KG1 (cell line): ENCODE measurements around the gene ATP6V0B.
A peak's percentile ranks its signal among the peaks of the same experiment; 100 is the strongest.

Experiments used
- DNase-seq: peaks from one replicate; lab custom pipeline; 2025; lab: John Stamatoyannopoulos, UW

ATP6V0B gene

GRCh38 chr1:43974443-43975248 is at the start of gene ATP6V0B:
Gene ATP6V0B, plus strand, starts transcription at chr1:43974960. Its CDS starts 81 bp downstream, at chr1:43975041.
- DNase-seq: peak; percentile 91

- DNase-seq: no peak
Measured at GRCh38 chr1:43925846-43926245, 48.9 kb upstream of the ATP6V0B start.

- no peak for DNase-seq
Measured at GRCh38 chr1:43930168-43930948, 44.4 kb upstream of the ATP6V0B start.

- no peak for DNase-seq
Measured at GRCh38 chr1:43930949-43931275, 43.8 kb upstream of the ATP6V0B start.

GRCh38 chr1:43931711-43932660 is 42.8 kb upstream of the ATP6V0B start:
- DNase-seq: no peak

GRCh38 chr1:43932786-43933385 is 41.9 kb upstream of the ATP6V0B start:
- DNase-seq: no peak

- no peak for DNase-seq
Measured at GRCh38 chr1:43933386-43934100, 41.2 kb upstream of the ATP6V0B start, which contains the start of gene ARTN. Gene ARTN, plus strand, starts transcription at chr1:43933801. Its CDS starts 1,856 bp downstream, at chr1:43935657.

GRCh38 chr1:43934101-43934985 is 40.4 kb upstream of the ATP6V0B start:
- DNase-seq: peak; percentile 31

GRCh38 chr1:43934986-43935324 is 39.8 kb upstream of the ATP6V0B start:
- DNase-seq: no peak

GRCh38 chr1:43935711-43936427 is 38.9 kb upstream of the ATP6V0B start:
- DNase-seq: no peak

GRCh38 chr1:43936431-43937151 is 38.2 kb upstream of the ATP6V0B start:
- DNase-seq: no peak

- DNase-seq: no peak
Measured at GRCh38 chr1:43937179-43937865, 37.4 kb upstream of the ATP6V0B start.

- no peak for DNase-seq
Measured at GRCh38 chr1:43938383-43938782, 36.4 kb upstream of the ATP6V0B start.

GRCh38 chr1:43938892-43939587 is 35.7 kb upstream of the ATP6V0B start:
- DNase-seq: no peak

GRCh38 chr1:43942411-43942810 is 32.3 kb upstream of the ATP6V0B start:
- DNase-seq: no peak

GRCh38 chr1:43944860-43945259 is 29.9 kb upstream of the ATP6V0B start:
- no peak for DNase-seq

GRCh38 chr1:43945674-43946235 is 29.0 kb upstream of the ATP6V0B start:
- DNase-seq: no peak
